HepG2 (cell line): Measurements from ENCODE around the gene TMED6. TPM values are rescaled to one million over a fixed set of nuclear protein-coding genes. Genes with fewer than 3 reads are reported as not detected.

Experiments
- AGO2 ChIP-seq: fragments of 200-400 bp; formaldehyde crosslinking; optimal IDR thresholded peaks from 2 replicates; pipeline ENCODE3; 2017; ENCODE audit warnings: mild to moderate bottlenecking, low read depth, low read length, moderate library complexity
- ATF7 ChIP-seq, 2 experiments: fragments of 450-650 bp in 1 of 2; sonication (generic) in 1 of 2; formaldehyde crosslinking in 1 of 2; IDR thresholded peaks; 2 replicates each; pipeline versions ENCODE4 v1.4.0 to v1.6.1; 2016 to 2020; ENCODE audit warnings: antibody characterized with exemption in 1 of 2, mild to moderate bottlenecking in 1 of 2, missing genetic modification reagents in 1 of 2
- FOSL2 ChIP-seq: sonication (generic); formaldehyde crosslinking; IDR thresholded peaks from 2 replicates; pipeline ENCODE4 v1.4.0; 2020; ENCODE audit warnings: missing genetic modification reagents
- GPN1 ChIP-seq: sonication (generic); formaldehyde crosslinking; IDR thresholded peaks from 2 replicates; pipeline ENCODE4 v1.5.1; 2020; ENCODE audit warnings: missing genetic modification reagents, borderline replicate concordance
- PHF5A ChIP-seq: IDR thresholded peaks from one replicate; pipeline ENCODE4 v1.6.1; 2018; ENCODE audit warnings: low read depth, missing genetic modification reagents; ENCODE audit not compliant: unreplicated experiment
- PRPF4 ChIP-seq: fragments of 200-400 bp; formaldehyde crosslinking; IDR thresholded peaks from 2 replicates; pipeline ENCODE4 v1.6.1; 2016; ENCODE audit warnings: low read length, low read depth; ENCODE audit not compliant: poor library complexity, severe bottlenecking
- SP5 ChIP-seq: IDR thresholded peaks from 2 replicates; pipeline ENCODE4 v1.6.1; 2016; ENCODE audit warnings: low read depth, borderline replicate concordance
- SRSF9 ChIP-seq: fragments of 200-400 bp; formaldehyde crosslinking; IDR thresholded peaks from 2 replicates; pipeline ENCODE4 v1.6.1; 2018; ENCODE audit warnings: borderline replicate concordance, mild to moderate bottlenecking, low read depth, low read length; ENCODE audit not compliant: insufficient read depth, poor library complexity, severe bottlenecking
- TIGD3 ChIP-seq: sonication (generic); formaldehyde crosslinking; IDR thresholded peaks from 2 replicates; pipeline ENCODE4 v1.5.1; 2020; ENCODE audit warnings: mild to moderate bottlenecking, missing genetic modification reagents, borderline replicate concordance
- ZBTB46 ChIP-seq: sonication (generic); formaldehyde crosslinking; IDR thresholded peaks from 2 replicates; pipeline ENCODE4 v1.4.0; 2020; ENCODE audit warnings: mild to moderate bottlenecking, missing genetic modification reagents, borderline replicate concordance
- ZKSCAN5 ChIP-seq: sonication (generic); formaldehyde crosslinking; IDR thresholded peaks from 2 replicates; pipeline ENCODE4 v1.5.1; 2020; ENCODE audit warnings: mild to moderate bottlenecking, missing genetic modification reagents
- ZNF234 ChIP-seq: sonication (generic); formaldehyde crosslinking; conservative IDR thresholded peaks from 2 replicates; pipeline ENCODE4 v1.5.1; 2020; ENCODE audit warnings: mild to moderate bottlenecking, missing genetic modification reagents
- ZNF280D ChIP-seq: sonication (generic); formaldehyde crosslinking; IDR thresholded peaks from 2 replicates; pipeline ENCODE4 v1.5.1; 2020; ENCODE audit warnings: mild to moderate bottlenecking, missing genetic modification reagents
- ZNF550 ChIP-seq: sonication (generic); formaldehyde crosslinking; IDR thresholded peaks from 2 replicates; pipeline ENCODE4 v1.4.0; 2020; ENCODE audit warnings: mild to moderate bottlenecking, missing genetic modification reagents, borderline replicate concordance
- ZNF691 ChIP-seq: sonication (generic); formaldehyde crosslinking; IDR thresholded peaks from 2 replicates; pipeline ENCODE4 v1.4.0; 2020; ENCODE audit warnings: missing genetic modification reagents, low read depth, mild to moderate bottlenecking, borderline replicate concordance
- ZNF740 ChIP-seq: sonication (generic); formaldehyde crosslinking; IDR thresholded peaks from 2 replicates; pipeline ENCODE4 v1.4.0; 2020; ENCODE audit warnings: missing genetic modification reagents
- ZNF782 ChIP-seq: sonication (generic); formaldehyde crosslinking; IDR thresholded peaks from 2 replicates; pipeline ENCODE4 v1.4.0; 2020; ENCODE audit warnings: missing genetic modification reagents, mild to moderate bottlenecking, borderline replicate concordance
- ZNF850 ChIP-seq: sonication (generic); formaldehyde crosslinking; conservative IDR thresholded peaks from 2 replicates; pipeline ENCODE4 v1.9.0; 2021; ENCODE audit warnings: mild to moderate bottlenecking, missing genetic modification reagents
- polyA plus RNA-seq, 8 experiments: library from polyadenylated mRNA; depleted of rRNA in 3 of 8; stranded (reverse) in 7 of 8; unstranded in 1 of 8; fragments of >200 nt; fragmentation: Illumina TruSeq in 4 of 8; extraction: Trizol in 4 of 8; gene quantifications; 2 replicates each; pipeline versions ENCODE4 v1.2.1 to v1.2.3, GENCODE V29; 2011 to 2016; ENCODE audit warnings: low read depth in 4 of 8, missing spikeins in 1 of 8, mixed read lengths in 1 of 8; ENCODE audit not compliant: insufficient read depth in 1 of 8
- total RNA-seq, 5 experiments: library from RNA; depleted of rRNA; stranded (reverse); fragments of >200 nt; fragmentation: Illumina TruSeq; extraction: Trizol; gene quantifications; 2 replicates each; pipeline ENCODE4 v1.2.3, GENCODE V29; 2016; ENCODE audit warnings: low read depth in 1 of 5

TMED6 gene
- total and polyA plus RNA-seq, 2 of the 13 experiments (the other 11 are each of a cell fraction or from before 2014, with no cell fraction given) = 9.8 to 14.4 TPM

- TF ChIP-seq ZBTB46 (0 out of 2 replicates have a peak, but pooled peaks have one; percentile 40), ZNF280D (CRISPR knock-in tag) (peak; percentile 22; the same call in 1 of the 2 replicates), ZKSCAN5 (CRISPR knock-in tag) (0 out of 2 replicates have a peak, but pooled peaks have one; percentile 22), ZNF550 (CRISPR knock-in tag) (no peak), TIGD3 (CRISPR knock-in tag) (peak; percentile 87; the same call in 1 of the 2 replicates), ZNF740 (CRISPR knock-in tag) (peak; percentile 21; the same call in 1 of the 2 replicates), ZNF234 (CRISPR knock-in tag) (peak; percentile 97), ZNF691 (CRISPR knock-in tag) (peak; percentile 49; the same call in 1 of the 2 replicates), SRSF9 (no peak), PRPF4 (no peak), ZNF782 (CRISPR knock-in tag) (peak; percentile 37), AGO2 (peak; percentile 87), ZNF850 (CRISPR knock-in tag) (peak; percentile 75; the same call in 1 of the 2 replicates), PHF5A (CRISPR knock-in tag) (no peak), FOSL2 (0 out of 2 replicates have a peak, but pooled peaks have one; percentile 8), GPN1 (CRISPR knock-in tag) (0 out of 2 replicates have a peak, but pooled peaks have one; percentile 36), ATF7 (IDR thresholded peaks at IDR 0.05) (no peak), ATF7 (CRISPR knock-in tag; IDR thresholded peaks at IDR 0.05) (peak; percentile 33; the same call in 1 of the 2 replicates), SP5 (CRISPR knock-in tag) (no peak)
These were observed 22.0 kb downstream of the TMED6 start (continued) for GRCh38 chr16:69329369-69330285.
